ENCODE measurements around the gene CDK6.

- TF ChIP-seq CTCF (IDR thresholded peaks at IDR 0.05) (no peak), POLR2AphosphoS5 (IDR thresholded peaks at IDR 0.05) (no peak), POLR2A (IDR thresholded peaks at IDR 0.05) (no peak)
Observed at GRCh38 chr7:92848851-92849250, 12.5 kb upstream of the CDK6 start.

All from stomach (tissue), 4 donors.